Mesothelial cell of epicardium (in vitro differentiated cells): ENCODE results near the gene CNNM4. TPM values are rescaled to one million over a fixed set of nuclear protein-coding genes. Genes with fewer than 3 reads are reported as not detected.
A peak's percentile ranks its signal among the peaks of the same experiment; 100 is the strongest.

ENCODE experiments used
- DNase-seq, 2 experiments: peaks; one replicate each; pipeline ENCODE4 v3.0.0; 2021; ENCODE audit warnings: low spot score in 2 of 2; ENCODE audit not compliant: unreplicated experiment in 2 of 2
- H3K27ac Mint-ChIP-seq: 2 replicates; pipeline ENCODE4 v1.8.0; 2021; ENCODE audit warnings: mixed read lengths
- H3K27me3 Mint-ChIP-seq: 2 replicates; pipeline ENCODE4 v1.8.0; 2021; ENCODE audit warnings: low read depth, mixed read lengths
- H3K36me3 Mint-ChIP-seq: 2 replicates; pipeline ENCODE4 v1.8.0; 2021; ENCODE audit warnings: mixed read lengths
- H3K4me1 Mint-ChIP-seq: 2 replicates; pipeline ENCODE4 v1.8.0; 2021; ENCODE audit warnings: mixed read lengths
- H3K4me3 Mint-ChIP-seq: 2 replicates; pipeline ENCODE4 v1.8.0; 2021; ENCODE audit warnings: mild to moderate bottlenecking, moderate library complexity, mixed read lengths
- H3K9me3 Mint-ChIP-seq: 2 replicates; pipeline ENCODE4 v1.8.0; 2021; ENCODE audit warnings: mixed read lengths
- total RNA-seq: library from RNA; stranded (reverse); gene quantifications from 3 replicates; pipeline ENCODE4 v1.2.1, GENCODE V29; 2021
- TF ChIP-seq, protein P1 (sequence below): fragments of 200-600 bp; sonication (generic); IDR thresholded peaks from one replicate; pipeline ENCODE4 v1.5.0; 2021; ENCODE audit warnings: antibody characterized with exemption; ENCODE audit not compliant: unreplicated experiment

CNNM4 gene
- total RNA-seq, 1 donor from 2014 or later: 20.0 TPM

DNA sequence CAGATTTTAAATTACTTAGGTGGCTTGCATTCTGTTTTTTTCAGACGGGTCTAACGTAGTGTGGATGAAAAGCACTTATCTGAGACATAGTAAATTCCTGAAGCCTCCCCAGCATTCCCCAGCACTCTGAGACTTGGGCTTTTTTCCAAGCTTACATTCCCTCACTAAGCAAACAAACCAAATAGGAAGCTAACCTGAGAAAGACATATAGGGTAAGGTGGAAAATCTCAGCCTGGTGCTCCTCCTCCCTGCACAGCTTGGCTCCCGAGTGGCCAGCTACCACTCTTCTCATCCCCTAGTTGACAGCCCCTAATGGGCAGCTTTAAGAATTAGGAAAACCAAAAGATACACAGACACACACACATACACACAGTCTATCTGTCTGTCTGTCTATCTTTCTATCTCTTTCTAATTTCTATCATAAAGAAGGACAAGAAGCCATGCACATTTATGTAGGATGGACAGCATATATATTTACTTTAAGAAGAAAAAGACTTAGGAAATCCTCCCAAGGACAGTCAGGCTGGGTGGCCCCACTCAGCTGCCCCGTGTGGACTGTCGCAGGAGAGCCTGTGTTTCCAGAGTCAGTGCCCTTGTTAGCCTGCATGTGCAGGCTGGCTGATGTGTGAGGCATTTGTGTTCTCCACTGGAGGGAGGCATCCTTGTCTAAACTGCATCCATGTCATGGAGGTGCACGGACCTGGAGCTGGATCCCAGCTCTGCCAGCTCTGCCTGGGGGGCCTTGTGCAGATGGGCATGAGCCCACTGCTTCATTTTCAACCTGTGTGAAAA, 63.6 kb downstream of the CNNM4 start:
- TF ChIP-seq, protein P1, sequence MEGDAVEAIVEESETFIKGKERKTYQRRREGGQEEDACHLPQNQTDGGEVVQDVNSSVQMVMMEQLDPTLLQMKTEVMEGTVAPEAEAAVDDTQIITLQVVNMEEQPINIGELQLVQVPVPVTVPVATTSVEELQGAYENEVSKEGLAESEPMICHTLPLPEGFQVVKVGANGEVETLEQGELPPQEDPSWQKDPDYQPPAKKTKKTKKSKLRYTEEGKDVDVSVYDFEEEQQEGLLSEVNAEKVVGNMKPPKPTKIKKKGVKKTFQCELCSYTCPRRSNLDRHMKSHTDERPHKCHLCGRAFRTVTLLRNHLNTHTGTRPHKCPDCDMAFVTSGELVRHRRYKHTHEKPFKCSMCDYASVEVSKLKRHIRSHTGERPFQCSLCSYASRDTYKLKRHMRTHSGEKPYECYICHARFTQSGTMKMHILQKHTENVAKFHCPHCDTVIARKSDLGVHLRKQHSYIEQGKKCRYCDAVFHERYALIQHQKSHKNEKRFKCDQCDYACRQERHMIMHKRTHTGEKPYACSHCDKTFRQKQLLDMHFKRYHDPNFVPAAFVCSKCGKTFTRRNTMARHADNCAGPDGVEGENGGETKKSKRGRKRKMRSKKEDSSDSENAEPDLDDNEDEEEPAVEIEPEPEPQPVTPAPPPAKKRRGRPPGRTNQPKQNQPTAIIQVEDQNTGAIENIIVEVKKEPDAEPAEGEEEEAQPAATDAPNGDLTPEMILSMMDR: no peak
- DNase-seq: no peak
- Mint-ChIP-seq H3K4me3 (no peak overlapping the region), H3K27me3 (no peaks in the 10 kb centered on the region), H3K27ac (peak overlapping the region; percentile 95), H3K36me3 (peaks cover 15% of the 10 kb centered on the region), H3K4me1 (peaks cover 44% of the 10 kb centered on the region), H3K9me3 (no peaks in the 10 kb centered on the region)

GRCh38 chr2:96825057-96825456, 64.4 kb downstream of the CNNM4 start:
- H3K27ac Mint-ChIP-seq: no peak overlapping the region

GRCh38 chr2:96826546-96827278, 66.0 kb downstream of the CNNM4 start:
- TF ChIP-seq, protein P1: no peak
- Mint-ChIP-seq H3K27me3 (no peaks in the 10 kb centered on the region), H3K9me3 (no peaks in the 10 kb centered on the region), H3K4me1 (peaks cover 25% of the 10 kb centered on the region), H3K27ac (no peak overlapping the region), H3K4me3 (no peak overlapping the region), H3K36me3 (peaks cover 23% of the 10 kb centered on the region)
- no peak for DNase-seq

More at GRCh38 chr2:96825057-96825456, 64.4 kb downstream of the CNNM4 start:
- TF ChIP-seq, protein P1: no peak
- no peak overlapping the region for H3K4me3 Mint-ChIP-seq
- H3K27me3 Mint-ChIP-seq: no peaks in the 10 kb centered on the region
- peaks cover 20% of the 10 kb centered on the region for H3K36me3 Mint-ChIP-seq
- peaks cover 36% of the 10 kb centered on the region for H3K4me1 Mint-ChIP-seq
- no peaks in the 10 kb centered on the region for H3K9me3 Mint-ChIP-seq
- no peak for DNase-seq

- TF ChIP-seq, protein P1: no peak
- no peak overlapping the region for H3K27ac Mint-ChIP-seq
- no peaks in the 10 kb centered on the region for H3K27me3 Mint-ChIP-seq
- no peaks in the 10 kb centered on the region for H3K9me3 Mint-ChIP-seq
- H3K36me3 Mint-ChIP-seq: peaks cover 24% of the 10 kb centered on the region
- H3K4me1 Mint-ChIP-seq: peaks cover 33% of the 10 kb centered on the region
- no peak for DNase-seq
- H3K4me3 Mint-ChIP-seq: no peak overlapping the region
These were observed 67.7 kb downstream of the CNNM4 start for GRCh38 chr2:96828436-96828835.

DNA sequence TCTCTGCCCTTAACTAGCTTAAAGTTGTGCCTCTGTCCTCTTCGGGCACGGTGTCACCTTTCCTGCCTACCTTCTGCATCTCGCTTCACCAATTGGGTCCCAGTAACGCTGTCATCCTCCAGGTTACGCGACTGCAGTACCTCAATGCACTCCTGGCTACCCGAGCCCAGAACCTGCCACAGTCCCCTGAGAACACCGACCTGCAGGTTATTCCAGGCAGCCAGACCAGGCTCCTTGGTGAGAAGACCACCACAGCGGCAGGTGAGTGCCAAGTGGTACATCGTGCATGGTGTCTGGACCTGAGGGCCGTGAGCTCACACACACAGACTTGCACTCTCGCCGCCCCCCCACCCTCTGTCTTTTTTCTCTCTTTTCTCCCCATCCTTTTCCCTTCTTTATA, 68.2 kb downstream of the CNNM4 start:
- DNase-seq: no peak
- Mint-ChIP-seq H3K27ac (no peak overlapping the region), H3K4me1 (peaks cover 33% of the 10 kb centered on the region), H3K4me3 (no peak overlapping the region), H3K36me3 (peaks cover 25% of the 10 kb centered on the region), H3K27me3 (no peaks in the 10 kb centered on the region), H3K9me3 (no peaks in the 10 kb centered on the region)
- TF ChIP-seq, protein P1: no peak
